GM18520 (cell line): ENCODE data around the gene ABI2.

Experiments
- ATAC-seq: cut with Tn5 transposase; IDR thresholded peaks from one replicate; pipeline ENCODE4 v1.9.1; 2021; ENCODE audit not compliant: unreplicated experiment

ABI2 gene

GRCh38 chr2:203470371-203470770 is 142.2 kb downstream of the ABI2 start:
- ATAC-seq = no peak

- ATAC-seq = no peak
Measured at GRCh38 chr2:203471323-203471722, 143.1 kb downstream of the ABI2 start.

- no peak for ATAC-seq
Measured at GRCh38 chr2:203476881-203477280, 148.7 kb downstream of the ABI2 start.

- ATAC-seq = no peak
Measured at GRCh38 chr2:203480623-203481022, 152.4 kb downstream of the ABI2 start.

- peak; percentile 71 for ATAC-seq
Measured at GRCh38 chr2:203484266-203485112, 156.3 kb downstream of the ABI2 start.

- no peak for ATAC-seq
Measured at GRCh38 chr2:203489531-203489930, 161.3 kb downstream of the ABI2 start.

- ATAC-seq = no peak
Measured at GRCh38 chr2:203490391-203490790, 162.2 kb downstream of the ABI2 start.

- peak; percentile 71 for ATAC-seq
Measured at GRCh38 chr2:203492965-203493364, 164.8 kb downstream of the ABI2 start.
